Measurements from ENCODE around the gene LEPR. TPM values are rescaled to one million over a fixed set of nuclear protein-coding genes. Genes with fewer than 3 reads are reported as not detected.

The LEPR gene
- total and polyA plus RNA-seq, 4 donors: 42.0 to 103 (median 72.7) TPM

- TF ChIP-seq FOXA2 (IDR thresholded peaks at IDR 0.05) (no peak), CTCF (IDR thresholded peaks at IDR 0.05; ENCODE audit: low read depth, low read length, missing input control) (no peak), HNF4G (IDR thresholded peaks at IDR 0.05) (no peak), RXRA (IDR thresholded peaks at IDR 0.05) (no peak), ATF3 (IDR thresholded peaks at IDR 0.05) (no peak), YY1 (IDR thresholded peaks at IDR 0.05) (no peak), FOXA1 (IDR thresholded peaks at IDR 0.05) (no peak), REST (IDR thresholded peaks at IDR 0.05) (no peak)
- WGBS: 93% methylated on average over 3 of the region's 3 CpGs
- no peaks in the 10 kb centered on the region for H3K4me1 ChIP-seq (ENCODE audit: control insufficient read depth in 4 of 4, insufficient read depth in 4 of 4, low read length in 3 of 4)
- no peak for DNase-seq (ENCODE audit: low spot score)
- H3K36me3 ChIP-seq (ENCODE audit: control insufficient read depth in 4 of 4, insufficient read depth in 3 of 4, low read depth in 1 of 4, low read length in 3 of 4): no peaks in the 10 kb centered on the region
- no peaks in the 10 kb centered on the region for H3K9me3 ChIP-seq (ENCODE audit: control insufficient read depth in 4 of 4, low read length in 3 of 4)
- H3K27ac ChIP-seq (ENCODE audit: low read depth in 1 of 2, low read length in 2 of 2): no peak overlapping the region
- H3K9ac ChIP-seq (ENCODE audit: low read depth in 1 of 2, low read length in 2 of 2): no peak overlapping the region
- H3K27me3 ChIP-seq (ENCODE audit: control insufficient read depth in 4 of 4, insufficient read depth in 4 of 4, low read length in 3 of 4): no peaks in the 10 kb centered on the region
- no peak overlapping the region for H3K4me3 ChIP-seq (ENCODE audit: low read depth in 1 of 3, low read length in 3 of 3)
Observed at GRCh38 chr1:65388908-65389695, 31.4 kb upstream of the LEPR start.

DNA sequence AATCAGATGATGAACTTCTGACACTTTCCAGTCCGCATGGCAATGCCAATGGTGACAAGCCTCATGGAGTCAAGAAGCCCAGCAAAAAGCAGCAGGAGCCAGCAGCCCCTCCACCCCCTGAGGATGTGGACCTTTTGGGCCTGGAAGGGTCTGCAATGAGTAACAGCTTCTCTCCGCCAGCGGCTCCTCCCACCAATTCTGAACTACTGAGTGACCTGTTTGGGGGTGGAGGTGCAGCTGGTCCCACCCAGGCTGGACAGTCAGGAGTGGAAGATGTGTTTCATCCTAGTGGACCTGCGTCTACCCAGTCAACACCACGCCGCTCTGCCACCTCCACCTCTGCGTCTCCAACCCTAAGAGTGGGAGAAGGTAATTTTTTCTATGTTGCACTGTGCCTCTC, 28.0 kb upstream of the LEPR start:
- DNase-seq (ENCODE audit: low spot score): no peak
- TF ChIP-seq RAD21 (IDR thresholded peaks at IDR 0.05) (no peak), EGR1 (IDR thresholded peaks at IDR 0.05; ENCODE audit: low read depth in 2 of 2) (no peak), HNF4A (conservative IDR thresholded peaks at IDR 0.05) (no peak)

DNA sequence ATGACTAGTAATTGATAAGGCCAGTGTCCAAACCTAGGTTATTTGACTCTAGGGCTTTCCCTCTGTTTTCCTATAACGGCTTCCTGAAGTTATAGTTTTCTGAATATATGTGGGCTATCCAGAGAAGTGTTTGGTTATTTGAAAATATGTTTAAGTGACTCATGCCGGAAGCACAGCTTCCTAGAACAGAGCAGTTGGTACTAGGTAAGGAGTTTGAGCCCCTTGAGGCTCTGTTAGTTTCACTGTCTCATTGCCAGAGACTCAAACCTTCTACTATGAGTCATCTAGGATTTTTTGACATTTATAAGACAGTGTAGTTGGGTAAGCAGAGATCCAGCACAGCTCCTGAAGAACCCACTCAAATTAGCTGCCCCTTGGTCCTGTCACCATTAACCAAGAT, 27.1 kb upstream of the LEPR start:
- Histone ChIP-seq H3K9ac (ENCODE audit: low read depth in 1 of 2, low read length in 2 of 2) (no peak overlapping the region), H3K4me3 (ENCODE audit: low read depth in 1 of 3, low read length in 3 of 3) (no peak overlapping the region), H3K36me3 (ENCODE audit: control insufficient read depth in 4 of 4, insufficient read depth in 3 of 4, low read depth in 1 of 4, low read length in 3 of 4) (no peaks in the 10 kb centered on the region), H3K27ac (ENCODE audit: low read depth in 1 of 2, low read length in 2 of 2) (no peak overlapping the region), H3K4me1 (ENCODE audit: control insufficient read depth in 4 of 4, insufficient read depth in 4 of 4, low read length in 3 of 4) (no peaks in the 10 kb centered on the region), H3K27me3 (ENCODE audit: control insufficient read depth in 4 of 4, insufficient read depth in 4 of 4, low read length in 3 of 4) (no peaks in the 10 kb centered on the region), H3K9me3 (ENCODE audit: control insufficient read depth in 4 of 4, low read length in 3 of 4) (no peaks in the 10 kb centered on the region)
- no peak for DNase-seq (ENCODE audit: low spot score)
- no peak for TF ChIP-seq REST (IDR thresholded peaks at IDR 0.05)
- TF ChIP-seq HNF4G (IDR thresholded peaks at IDR 0.05): no peak
- TF ChIP-seq, protein P1, sequence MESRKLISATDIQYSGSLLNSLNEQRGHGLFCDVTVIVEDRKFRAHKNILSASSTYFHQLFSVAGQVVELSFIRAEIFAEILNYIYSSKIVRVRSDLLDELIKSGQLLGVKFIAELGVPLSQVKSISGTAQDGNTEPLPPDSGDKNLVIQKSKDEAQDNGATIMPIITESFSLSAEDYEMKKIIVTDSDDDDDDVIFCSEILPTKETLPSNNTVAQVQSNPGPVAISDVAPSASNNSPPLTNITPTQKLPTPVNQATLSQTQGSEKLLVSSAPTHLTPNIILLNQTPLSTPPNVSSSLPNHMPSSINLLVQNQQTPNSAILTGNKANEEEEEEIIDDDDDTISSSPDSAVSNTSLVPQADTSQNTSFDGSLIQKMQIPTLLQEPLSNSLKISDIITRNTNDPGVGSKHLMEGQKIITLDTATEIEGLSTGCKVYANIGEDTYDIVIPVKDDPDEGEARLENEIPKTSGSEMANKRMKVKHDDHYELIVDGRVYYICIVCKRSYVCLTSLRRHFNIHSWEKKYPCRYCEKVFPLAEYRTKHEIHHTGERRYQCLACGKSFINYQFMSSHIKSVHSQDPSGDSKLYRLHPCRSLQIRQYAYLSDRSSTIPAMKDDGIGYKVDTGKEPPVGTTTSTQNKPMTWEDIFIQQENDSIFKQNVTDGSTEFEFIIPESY (IDR thresholded peaks at IDR 0.05): no peak
- 88% methylated on average over 2 of the region's 2 CpGs for WGBS

More for the DNA sequence above, 28.0 kb upstream of the LEPR start:
- H3K27ac ChIP-seq (ENCODE audit: low read depth in 1 of 2, low read length in 2 of 2): no peak overlapping the region
- no peaks in the 10 kb centered on the region for H3K27me3 ChIP-seq (ENCODE audit: control insufficient read depth in 4 of 4, insufficient read depth in 4 of 4, low read length in 3 of 4)
- H3K9me3 ChIP-seq (ENCODE audit: control insufficient read depth in 4 of 4, low read length in 3 of 4): no peaks in the 10 kb centered on the region
- no peaks in the 10 kb centered on the region for H3K4me1 ChIP-seq (ENCODE audit: control insufficient read depth in 4 of 4, insufficient read depth in 4 of 4, low read length in 3 of 4)
- H3K36me3 ChIP-seq (ENCODE audit: control insufficient read depth in 4 of 4, insufficient read depth in 3 of 4, low read depth in 1 of 4, low read length in 3 of 4): no peaks in the 10 kb centered on the region
- 98% methylated on average over 7 of the region's 7 CpGs for WGBS
- H3K4me3 ChIP-seq (ENCODE audit: low read depth in 1 of 3, low read length in 3 of 3): no peak overlapping the region
- H3K9ac ChIP-seq (ENCODE audit: low read depth in 1 of 2, low read length in 2 of 2): no peak overlapping the region

Measured in liver (tissue), 9 donors.